Karpas-422 (cell line): ENCODE results near the gene CCDC92. TPM values are rescaled to one million over a fixed set of nuclear protein-coding genes. Genes with fewer than 3 reads are reported as not detected.

Experiments used
- DNase-seq: peaks from one replicate; pipeline ENCODE4 v3.0.0-alpha.2; 2015
- H2AFZ ChIP-seq: fragments of 200-600 bp; sonication (generic); 2 replicates; pipeline ENCODE4 v1.6.1; 2014; ENCODE audit warnings: antibody characterized with exemption, low read length, mixed read lengths
- H3K27ac ChIP-seq: fragments of 200-600 bp; sonication (generic); 2 replicates; pipeline ENCODE4 v1.5.1; 2014; ENCODE audit warnings: mild to moderate bottlenecking, low read length, moderate library complexity
- H3K27me3 ChIP-seq: fragments of 200-600 bp; sonication (generic); 2 replicates; pipeline ENCODE4 v1.6.1; 2014; ENCODE audit warnings: low read length, mixed read lengths
- H3K36me3 ChIP-seq: fragments of 200-600 bp; sonication (generic); 2 replicates; pipeline ENCODE4 v1.6.1; 2014; ENCODE audit warnings: low read length, mixed read lengths; ENCODE audit not compliant: insufficient read depth
- H3K4me1 ChIP-seq: fragments of 200-600 bp; sonication (generic); 2 replicates; pipeline ENCODE4 v1.6.1; 2014; ENCODE audit warnings: mild to moderate bottlenecking, low read length, mixed read lengths
- H3K4me2 ChIP-seq: fragments of 200-600 bp; sonication (generic); 2 replicates; pipeline ENCODE4 v1.6.1; 2014; ENCODE audit warnings: low read length, low read depth, mild to moderate bottlenecking; ENCODE audit not compliant: poor library complexity, severe bottlenecking
- H3K4me3 ChIP-seq: fragments of 200-600 bp; sonication (generic); 2 replicates; pipeline ENCODE4 v1.5.1; 2014; ENCODE audit warnings: mild to moderate bottlenecking, antibody characterized with exemption, low read length, mixed read lengths
- H3K79me2 ChIP-seq: fragments of 200-600 bp; sonication (generic); 2 replicates; pipeline ENCODE4 v1.6.1; 2014; ENCODE audit warnings: mild to moderate bottlenecking, low read length, mixed read lengths
- H3K9ac ChIP-seq: fragments of 200-600 bp; sonication (generic); 2 replicates; pipeline ENCODE4 v1.6.0; 2014; ENCODE audit warnings: low read length
- H3K9me2 ChIP-seq: fragments of 200-600 bp; sonication (generic), shearing (Covaris generic); replicated peaks from 2 replicates; pipeline ENCODE4 v1.6.0; 2014; ENCODE audit warnings: mild to moderate bottlenecking, low read length, moderate library complexity; ENCODE audit not compliant: insufficient read depth
- H3K9me3 ChIP-seq: fragments of 300-700, 200-600 bp; sonication (generic); 2 replicates; pipeline ENCODE4 v1.6.1; 2014; ENCODE audit warnings: low read length, mixed read lengths
- H4K20me1 ChIP-seq: fragments of 200-600 bp; sonication (generic); 2 replicates; pipeline ENCODE4 v1.6.1; 2014; ENCODE audit warnings: mild to moderate bottlenecking, antibody characterized with exemption, low read length, low read depth; ENCODE audit not compliant: insufficient read depth
- total RNA-seq: library from RNA; depleted of rRNA; stranded (reverse); fragments of >200 nt; shearing (Covaris generic); gene quantifications from 2 replicates; pipeline ENCODE4 v1.2.3, GENCODE V29; 2014; ENCODE audit warnings: low replicate concordance

CCDC92 gene
- total RNA-seq, 1 experiment from 2014 or later: 2.0 TPM

DNA sequence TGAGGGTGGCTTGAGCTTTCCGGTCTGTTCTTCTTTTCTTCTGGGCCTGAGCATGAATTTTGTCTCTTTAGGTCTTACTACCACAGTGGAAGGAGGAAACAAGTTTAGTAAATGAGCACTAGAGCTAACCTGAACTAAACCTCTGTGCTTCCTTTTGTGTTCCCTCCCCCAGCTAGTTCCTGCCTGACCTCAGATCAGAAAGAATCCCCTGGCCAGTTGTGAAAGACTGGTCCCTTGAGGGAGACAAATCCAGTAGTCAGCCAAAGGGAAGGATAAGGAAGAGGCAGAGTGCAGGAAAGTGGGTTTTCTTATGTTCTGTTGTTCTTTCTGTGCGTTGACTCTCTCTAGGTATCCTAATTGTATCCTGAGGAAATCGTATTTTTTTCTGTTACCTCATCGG is 17.9 kb upstream of the CCDC92 start:
- Histone ChIP-seq H3K4me1 (peaks cover 41% of the 10 kb centered on the region), H3K9ac (no peak overlapping the region), H3K4me2 (no peak overlapping the region), H3K36me3 (no peaks in the 10 kb centered on the region), H3K9me3 (no peaks in the 10 kb centered on the region), H2AFZ (no peak overlapping the region), H3K27ac (no peak overlapping the region), H3K9me2 (no peaks in the 10 kb centered on the region), H3K79me2 (no peaks in the 10 kb centered on the region), H4K20me1 (peaks cover 86% of the 10 kb centered on the region), H3K4me3 (no peak overlapping the region), H3K27me3 (no peaks in the 10 kb centered on the region)
- no peak for DNase-seq

DNA sequence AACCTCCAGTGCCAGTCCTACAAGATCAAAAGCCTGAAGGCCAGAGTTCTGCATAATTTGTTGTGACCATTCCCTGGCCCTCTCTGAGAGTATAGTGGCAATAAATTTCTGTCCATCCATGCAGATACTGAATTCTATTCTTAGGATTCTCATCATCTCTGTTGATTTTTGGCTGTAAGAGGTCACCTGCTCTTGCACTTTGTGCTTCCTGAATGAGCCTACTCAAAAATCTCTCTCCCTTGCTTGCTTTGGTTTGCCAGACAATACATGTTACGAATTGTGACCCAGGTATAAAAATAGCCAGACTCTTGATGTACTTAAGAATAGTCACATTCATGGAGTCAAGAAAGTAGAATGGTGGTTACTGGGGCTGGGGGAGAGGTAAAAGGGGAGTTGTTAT is 17.1 kb upstream of the CCDC92 start:
- no peaks in the 10 kb centered on the region for H3K36me3 ChIP-seq
- H3K27me3 ChIP-seq: no peaks in the 10 kb centered on the region
- no peaks in the 10 kb centered on the region for H3K9me2 ChIP-seq
- H3K9me3 ChIP-seq: no peaks in the 10 kb centered on the region
- peaks cover 86% of the 10 kb centered on the region for H4K20me1 ChIP-seq
- no peak overlapping the region for H3K4me2 ChIP-seq
- H3K27ac ChIP-seq: no peak overlapping the region
- peaks cover 44% of the 10 kb centered on the region for H3K4me1 ChIP-seq
- H3K9ac ChIP-seq: no peak overlapping the region
- no peak overlapping the region for H3K4me3 ChIP-seq
- H2AFZ ChIP-seq: no peak overlapping the region
- DNase-seq: no peak
- H3K79me2 ChIP-seq: no peaks in the 10 kb centered on the region

DNA sequence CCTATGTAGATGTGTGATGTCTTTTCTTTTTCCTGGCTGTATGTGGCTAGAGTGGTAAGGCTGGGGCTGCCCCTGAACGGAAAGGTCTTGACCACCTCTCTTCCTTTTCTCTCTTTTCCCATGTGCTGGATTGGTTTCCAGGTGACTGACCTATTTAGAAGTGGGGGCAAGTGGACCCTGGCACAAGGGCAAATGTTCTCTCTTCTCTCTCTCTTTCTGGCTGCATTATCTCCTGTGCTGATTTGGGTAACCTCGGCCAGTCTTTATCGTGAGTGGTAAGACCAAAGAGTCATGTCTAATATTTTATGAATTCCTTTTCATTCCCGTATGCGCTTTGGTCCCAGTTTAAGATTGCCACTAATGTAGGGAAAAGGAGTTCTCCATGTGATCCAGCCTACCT is 16.5 kb upstream of the CCDC92 start:
- Histone ChIP-seq H3K36me3 (no peaks in the 10 kb centered on the region), H2AFZ (no peak overlapping the region), H3K4me3 (no peak overlapping the region), H3K27me3 (no peaks in the 10 kb centered on the region), H3K9ac (no peak overlapping the region), H3K9me3 (no peaks in the 10 kb centered on the region), H3K79me2 (no peaks in the 10 kb centered on the region), H3K4me2 (no peak overlapping the region), H3K4me1 (peaks cover 39% of the 10 kb centered on the region), H3K27ac (no peak overlapping the region), H4K20me1 (peaks cover 86% of the 10 kb centered on the region), H3K9me2 (no peaks in the 10 kb centered on the region)
- no peak for DNase-seq

DNA sequence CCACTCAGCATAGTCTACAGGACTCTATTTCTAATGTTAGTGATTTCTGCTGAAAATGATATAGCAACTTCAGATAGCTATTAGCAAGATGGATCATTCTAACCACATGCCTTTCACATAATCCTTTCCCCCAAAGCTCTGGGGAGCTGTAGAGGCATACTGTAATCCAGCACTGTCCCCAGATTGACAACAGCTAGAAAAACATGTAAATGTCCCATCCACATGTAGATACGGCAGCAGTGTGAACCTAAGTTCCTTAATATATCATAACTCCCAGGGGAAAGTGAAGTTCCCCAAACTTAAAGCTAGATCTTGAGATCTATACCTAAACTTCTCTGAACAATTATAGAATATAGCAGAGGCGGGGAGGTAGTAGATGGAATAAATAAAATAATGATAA is 14.4 kb upstream of the CCDC92 start:
- Histone ChIP-seq H3K9me2 (no peaks in the 10 kb centered on the region), H3K9ac (no peak overlapping the region), H3K27me3 (no peaks in the 10 kb centered on the region), H3K4me1 (peaks cover 36% of the 10 kb centered on the region), H3K27ac (no peak overlapping the region), H3K36me3 (no peaks in the 10 kb centered on the region), H3K4me3 (peak overlapping the region; percentile 45), H3K9me3 (no peaks in the 10 kb centered on the region), H3K4me2 (peak overlapping the region; percentile 70), H4K20me1 (peaks cover 84% of the 10 kb centered on the region), H2AFZ (no peak overlapping the region), H3K79me2 (no peaks in the 10 kb centered on the region)
- DNase-seq: peak; percentile 92

DNA sequence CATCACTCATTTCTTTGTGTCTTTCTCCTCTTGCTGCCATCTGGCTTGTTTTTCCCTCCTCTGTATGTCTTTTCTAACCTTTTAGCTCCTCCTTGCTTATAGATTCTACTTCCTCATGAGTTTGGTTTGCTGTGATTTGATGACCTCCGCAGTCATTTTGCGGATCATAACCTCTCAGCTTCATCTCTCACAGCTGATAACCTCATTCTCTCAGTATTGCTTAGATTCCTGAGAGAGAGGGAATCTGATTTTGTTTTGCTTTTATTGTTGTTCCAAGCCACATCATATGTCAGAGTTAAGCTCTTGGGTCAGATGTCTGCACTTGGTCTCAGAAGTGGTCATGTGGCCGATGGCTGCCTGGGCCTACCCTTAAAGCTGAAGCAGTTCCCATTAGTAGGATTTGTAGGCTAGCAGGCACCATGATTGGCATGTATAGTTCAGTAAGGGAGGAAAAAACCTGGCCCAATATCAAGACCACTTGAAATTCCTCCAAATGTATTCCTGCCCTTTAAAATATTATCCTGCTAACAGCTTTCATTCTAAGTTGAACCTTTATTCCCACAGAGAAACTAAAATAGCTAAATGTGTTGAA is 13.8 kb upstream of the CCDC92 start:
- H3K9me2 ChIP-seq: no peaks in the 10 kb centered on the region
- H4K20me1 ChIP-seq: peaks cover 80% of the 10 kb centered on the region
- H3K4me1 ChIP-seq: peaks cover 36% of the 10 kb centered on the region
- H3K4me3 ChIP-seq: peak overlapping the region; percentile 45
- no peaks in the 10 kb centered on the region for H3K79me2 ChIP-seq
- no peak for DNase-seq
- no peak overlapping the region for H3K27ac ChIP-seq
- no peaks in the 10 kb centered on the region for H3K36me3 ChIP-seq
- no peak overlapping the region for H3K9ac ChIP-seq
- H2AFZ ChIP-seq: no peak overlapping the region
- H3K27me3 ChIP-seq: no peaks in the 10 kb centered on the region
- no peaks in the 10 kb centered on the region for H3K9me3 ChIP-seq
- peak overlapping the region; percentile 70 for H3K4me2 ChIP-seq

DNA sequence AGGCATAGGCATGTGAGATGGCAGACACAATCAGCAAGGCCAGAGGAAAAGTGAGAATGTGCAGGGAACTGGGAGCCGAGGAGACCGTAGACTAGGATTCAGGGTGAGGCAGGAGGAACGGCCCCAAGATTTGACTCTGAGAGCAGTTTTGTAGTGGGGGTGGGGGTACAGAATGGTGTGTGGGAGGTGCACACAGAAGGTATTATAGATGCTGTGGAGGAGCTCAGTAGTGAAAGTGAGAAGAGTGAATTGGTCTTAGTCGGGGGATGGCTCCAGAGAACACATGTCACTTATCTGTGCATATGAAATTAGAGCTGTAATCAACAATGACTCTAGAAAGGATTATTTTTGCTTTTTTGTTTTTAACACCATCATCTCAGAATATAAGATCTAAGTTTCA is 12.3 kb upstream of the CCDC92 start:
- Histone ChIP-seq H3K4me2 (no peak overlapping the region), H3K4me1 (peaks cover 36% of the 10 kb centered on the region), H3K9me3 (no peaks in the 10 kb centered on the region), H3K27me3 (no peaks in the 10 kb centered on the region), H3K9ac (no peak overlapping the region), H3K79me2 (no peaks in the 10 kb centered on the region), H3K9me2 (no peaks in the 10 kb centered on the region), H3K27ac (no peak overlapping the region), H2AFZ (no peak overlapping the region), H3K36me3 (no peaks in the 10 kb centered on the region), H3K4me3 (no peak overlapping the region), H4K20me1 (peaks cover 78% of the 10 kb centered on the region)
- DNase-seq: no peak

DNA sequence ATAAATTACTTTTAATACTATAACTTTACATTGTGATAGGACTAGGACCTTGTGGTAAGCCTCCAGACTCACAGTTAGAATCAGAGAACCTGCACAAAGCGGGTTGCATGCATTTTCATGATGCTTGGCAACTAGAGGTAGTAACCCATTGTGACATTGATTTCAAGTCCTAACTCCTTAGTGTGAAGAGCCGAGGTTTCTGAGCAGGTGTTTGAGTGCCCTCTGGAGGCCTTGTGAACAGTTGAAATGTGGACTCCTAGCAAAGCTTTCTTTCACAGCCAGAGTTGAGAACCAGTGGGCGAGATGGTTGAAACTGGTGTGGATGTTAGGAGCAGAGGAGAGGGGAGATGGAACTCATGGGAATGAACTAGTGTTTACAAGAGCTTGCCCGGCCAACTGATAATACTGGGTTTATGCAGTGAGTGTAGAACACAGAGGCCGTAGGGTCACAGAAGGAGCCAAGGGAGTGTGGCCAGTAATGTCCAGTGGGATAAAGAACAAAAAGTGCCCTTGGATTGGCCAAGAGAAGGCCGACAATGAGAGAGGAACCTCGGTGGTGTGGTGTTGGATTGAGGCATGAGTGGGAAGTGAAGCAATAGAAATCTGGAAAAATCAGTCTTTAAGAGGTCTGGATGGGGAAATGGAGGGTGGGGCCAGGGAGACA is 11.3 kb upstream of the CCDC92 start:
- peak; percentile 89 for DNase-seq
- H3K9ac ChIP-seq: no peak overlapping the region
- H3K27ac ChIP-seq: no peak overlapping the region
- no peaks in the 10 kb centered on the region for H3K27me3 ChIP-seq
- H3K4me3 ChIP-seq: no peak overlapping the region
- no peak overlapping the region for H2AFZ ChIP-seq
- H4K20me1 ChIP-seq: peaks cover 68% of the 10 kb centered on the region
- no peaks in the 10 kb centered on the region for H3K36me3 ChIP-seq
- no peaks in the 10 kb centered on the region for H3K79me2 ChIP-seq
- H3K4me1 ChIP-seq: peaks cover 36% of the 10 kb centered on the region
- no peaks in the 10 kb centered on the region for H3K9me2 ChIP-seq
- no peaks in the 10 kb centered on the region for H3K9me3 ChIP-seq
- H3K4me2 ChIP-seq: no peak overlapping the region

DNA sequence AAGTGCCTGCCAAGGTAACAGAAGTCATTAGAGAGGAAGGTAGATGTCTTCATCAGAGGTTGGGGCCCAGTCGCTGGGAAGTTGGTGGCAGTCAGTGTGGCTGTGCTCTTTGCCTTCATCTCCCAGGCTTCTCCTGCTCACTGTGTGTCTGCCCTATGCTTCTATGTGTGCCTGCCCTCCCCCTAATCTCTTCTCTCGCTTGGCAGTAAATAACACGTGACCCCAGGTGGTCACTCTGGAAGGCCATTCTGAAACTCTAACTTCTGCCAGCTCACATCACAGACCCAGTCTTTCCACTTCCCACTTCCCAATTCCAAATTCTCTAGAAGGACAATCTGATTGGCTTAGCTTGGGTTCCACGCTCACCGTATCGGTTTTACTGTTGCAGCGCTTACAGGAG is 9.6 kb upstream of the CCDC92 start:
- Histone ChIP-seq H3K27me3 (no peaks in the 10 kb centered on the region), H3K9me3 (no peaks in the 10 kb centered on the region), H2AFZ (no peak overlapping the region), H4K20me1 (peaks cover 62% of the 10 kb centered on the region), H3K36me3 (no peaks in the 10 kb centered on the region), H3K4me3 (no peak overlapping the region), H3K4me2 (no peak overlapping the region), H3K4me1 (peaks cover 29% of the 10 kb centered on the region), H3K27ac (no peak overlapping the region), H3K79me2 (no peaks in the 10 kb centered on the region), H3K9ac (no peak overlapping the region), H3K9me2 (no peaks in the 10 kb centered on the region)
- no peak for DNase-seq
